Smooth muscle cell (in vitro differentiated cells): ENCODE results near the gene CARD9. TPM values are rescaled to one million over a fixed set of nuclear protein-coding genes. Genes with fewer than 3 reads are reported as not detected.

Source experiments
- DNase-seq: peaks from one replicate; lab custom pipeline; 2025; ENCODE audit not compliant: unreplicated experiment; lab: John Stamatoyannopoulos, UW
- H2AFZ ChIP-seq: fragments of 200-600 bp; sonication (generic); 2 replicates; pipeline ENCODE4 v1.6.0; 2016; ENCODE audit warnings: antibody characterized with exemption, low read depth, mild to moderate bottlenecking
- H3F3A ChIP-seq: fragments of 200-600 bp; sonication (generic); 2 replicates; pipeline ENCODE4 v1.6.0; 2017; ENCODE audit warnings: antibody characterized with exemption, low read depth
- H3K27ac ChIP-seq: fragments of 200-600 bp; sonication (generic); 2 replicates; pipeline ENCODE4 v1.5.1; 2016; ENCODE audit warnings: low read depth, mild to moderate bottlenecking
- H3K27me3 ChIP-seq: fragments of 200-600 bp; sonication (generic); 2 replicates; pipeline ENCODE4 v1.6.1; 2016; ENCODE audit warnings: low read depth, mild to moderate bottlenecking
- H3K36me3 ChIP-seq: fragments of 200-600 bp; sonication (generic); 2 replicates; pipeline ENCODE4 v1.5.1; 2016; ENCODE audit warnings: low read depth
- H3K4me1 ChIP-seq: fragments of 200-600 bp; sonication (generic); 2 replicates; pipeline ENCODE4 v1.5.1; 2016; ENCODE audit warnings: low read depth
- H3K4me2 ChIP-seq: fragments of 200-600 bp; sonication (generic); 2 replicates; pipeline ENCODE4 v1.6.0; 2016; ENCODE audit warnings: mild to moderate bottlenecking
- H3K4me3 ChIP-seq: fragments of 200-600 bp; sonication (generic); 2 replicates; pipeline ENCODE4 v1.5.1; 2016; ENCODE audit warnings: mild to moderate bottlenecking
- H3K79me2 ChIP-seq: fragments of 200-600 bp; sonication (generic); 2 replicates; pipeline ENCODE4 v1.6.0; 2016; ENCODE audit warnings: low read depth, mild to moderate bottlenecking
- H3K9ac ChIP-seq: fragments of 200-600 bp; sonication (generic); 2 replicates; pipeline ENCODE4 v1.6.0; 2016; ENCODE audit warnings: low read depth
- H3K9me3 ChIP-seq: fragments of 200-600 bp; sonication (generic); replicated peaks from 2 replicates; pipeline ENCODE4 v1.5.1; 2016; ENCODE audit warnings: low read depth
- H4K20me1 ChIP-seq: fragments of 200-600 bp; sonication (generic); 2 replicates; pipeline ENCODE4 v1.6.0; 2016; ENCODE audit warnings: low read depth
- WGBS: methylation state at CpG from one replicate; pipeline ENCODE4 v1.1.7; 2016; ENCODE audit warnings: low lambda C conversion rate; 5-methylcytosine and 5-hydroxymethylcytosine counted together
- polyA plus RNA-seq: library from polyadenylated mRNA; unstranded; fragments of >200 nt; fragmentation: Nextera tagmentation; extraction: Ambion mirVana; gene quantifications from 2 replicates; pipeline ENCODE4 v1.2.1, GENCODE V29; 2016
- total RNA-seq: library from RNA; depleted of rRNA; stranded (reverse); fragments of >200 nt; gene quantifications from 2 replicates; pipeline ENCODE4 v1.2.3, GENCODE V29; 2014
- TF ChIP-seq, protein P1 (sequence below): fragments of 200-600 bp; sonication (generic); IDR thresholded peaks from 2 replicates; pipeline ENCODE4 v1.5.1; 2017; ENCODE audit warnings: borderline replicate concordance, mild to moderate bottlenecking, antibody characterized with exemption; ENCODE audit not compliant: insufficient read depth, poor library complexity, severe bottlenecking

CARD9 gene
- total and polyA plus RNA-seq, 2 experiments from 2014 or later: 1.2 to 1.9 TPM

DNA sequence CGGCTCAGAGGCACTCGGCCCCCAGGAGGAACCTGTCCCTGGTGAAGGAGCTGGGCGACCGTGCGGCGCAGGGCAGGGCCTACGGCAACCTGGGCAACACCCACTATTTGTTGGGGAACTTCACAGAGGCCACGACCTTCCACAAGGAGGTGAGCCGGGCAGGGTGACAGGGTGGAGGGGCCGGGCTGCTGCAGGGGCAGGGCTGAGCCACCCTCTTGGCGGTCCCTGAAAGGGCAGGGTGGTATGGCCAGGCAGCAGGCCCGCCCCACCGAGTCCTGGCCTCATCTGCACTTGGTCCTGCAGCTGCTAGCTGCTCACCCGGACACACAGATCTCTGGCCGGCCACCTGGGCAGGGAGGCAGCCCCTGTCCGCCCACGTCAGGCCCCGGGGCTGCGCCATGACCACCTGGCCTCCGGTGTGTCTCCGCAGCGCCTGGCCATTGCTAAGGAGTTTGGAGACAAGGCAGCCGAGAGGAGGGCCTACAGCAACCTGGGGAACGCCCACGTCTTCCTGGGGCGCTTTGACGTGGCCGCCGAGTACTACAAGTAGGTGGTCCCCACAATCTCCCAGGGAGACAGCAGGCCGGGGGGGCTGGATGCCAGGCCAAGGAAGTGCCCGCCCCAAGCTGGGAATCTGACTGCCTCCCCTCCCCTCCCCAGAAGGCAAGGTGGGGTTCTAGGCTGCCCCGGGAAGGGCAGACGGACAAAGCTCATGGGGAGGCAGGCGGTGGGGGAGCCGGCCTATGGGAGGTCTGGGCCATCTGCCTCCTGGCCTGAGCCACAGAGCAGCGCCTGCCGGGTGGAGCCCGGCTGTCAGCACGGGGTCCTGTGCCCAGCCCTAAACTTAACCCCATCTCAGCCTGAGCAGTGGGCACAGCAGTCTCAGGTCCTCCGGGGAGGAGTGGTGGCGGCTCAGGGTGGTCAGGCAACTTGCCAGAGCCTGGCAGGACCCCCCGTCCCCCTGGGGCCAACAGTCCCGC is 35.8 kb downstream of the CARD9 start:
- Histone ChIP-seq H3K27ac (no peak overlapping the region), H3K4me2 (no peak overlapping the region), H2AFZ (no peak overlapping the region), H3K4me1 (peaks cover 9% of the 10 kb centered on the region), H3K79me2 (peaks cover 6% of the 10 kb centered on the region), H3K36me3 (no peaks in the 10 kb centered on the region), H3K4me3 (no peak overlapping the region), H3K27me3 (no peaks in the 10 kb centered on the region), H3F3A (no peaks in the 10 kb centered on the region), H3K9me3 (no peaks in the 10 kb centered on the region), H3K9ac (no peak overlapping the region), H4K20me1 (peaks cover 83% of the 10 kb centered on the region)
- TF ChIP-seq, protein P1, sequence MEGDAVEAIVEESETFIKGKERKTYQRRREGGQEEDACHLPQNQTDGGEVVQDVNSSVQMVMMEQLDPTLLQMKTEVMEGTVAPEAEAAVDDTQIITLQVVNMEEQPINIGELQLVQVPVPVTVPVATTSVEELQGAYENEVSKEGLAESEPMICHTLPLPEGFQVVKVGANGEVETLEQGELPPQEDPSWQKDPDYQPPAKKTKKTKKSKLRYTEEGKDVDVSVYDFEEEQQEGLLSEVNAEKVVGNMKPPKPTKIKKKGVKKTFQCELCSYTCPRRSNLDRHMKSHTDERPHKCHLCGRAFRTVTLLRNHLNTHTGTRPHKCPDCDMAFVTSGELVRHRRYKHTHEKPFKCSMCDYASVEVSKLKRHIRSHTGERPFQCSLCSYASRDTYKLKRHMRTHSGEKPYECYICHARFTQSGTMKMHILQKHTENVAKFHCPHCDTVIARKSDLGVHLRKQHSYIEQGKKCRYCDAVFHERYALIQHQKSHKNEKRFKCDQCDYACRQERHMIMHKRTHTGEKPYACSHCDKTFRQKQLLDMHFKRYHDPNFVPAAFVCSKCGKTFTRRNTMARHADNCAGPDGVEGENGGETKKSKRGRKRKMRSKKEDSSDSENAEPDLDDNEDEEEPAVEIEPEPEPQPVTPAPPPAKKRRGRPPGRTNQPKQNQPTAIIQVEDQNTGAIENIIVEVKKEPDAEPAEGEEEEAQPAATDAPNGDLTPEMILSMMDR: no peak
- 95% methylated on average over 37 of the region's 43 CpGs for WGBS
- DNase-seq: no peak

DNA sequence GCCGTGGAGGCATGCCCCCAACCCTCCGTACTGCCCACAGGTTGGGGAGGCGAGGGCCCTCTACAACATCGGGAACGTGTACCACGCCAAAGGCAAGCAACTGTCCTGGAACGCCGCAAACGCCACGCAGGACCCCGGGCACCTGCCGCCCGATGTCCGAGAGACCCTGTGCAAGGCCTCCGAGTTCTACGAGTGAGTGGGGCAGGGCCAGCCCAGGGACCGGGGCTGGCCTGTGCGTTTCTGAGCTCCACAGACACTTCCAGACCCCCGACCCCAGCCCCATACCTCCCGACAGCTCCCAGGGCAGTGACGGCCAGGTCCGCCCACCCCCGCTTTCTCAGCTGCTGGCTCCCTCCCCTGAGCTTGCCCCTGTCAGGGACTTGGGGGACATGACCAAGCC is 36.6 kb downstream of the CARD9 start:
- Histone ChIP-seq H3K4me3 (no peak overlapping the region), H3K79me2 (peaks cover 12% of the 10 kb centered on the region), H3K4me2 (no peak overlapping the region), H3K27ac (no peak overlapping the region), H3K27me3 (no peaks in the 10 kb centered on the region), H3K36me3 (no peaks in the 10 kb centered on the region), H4K20me1 (peaks cover 83% of the 10 kb centered on the region), H3K9ac (no peak overlapping the region), H2AFZ (no peak overlapping the region), H3F3A (no peaks in the 10 kb centered on the region), H3K4me1 (peaks cover 1% of the 10 kb centered on the region), H3K9me3 (no peaks in the 10 kb centered on the region)
- DNase-seq: no peak
- TF ChIP-seq, protein P1: no peak
- 96% methylated on average over 23 of the region's 23 CpGs for WGBS

DNA sequence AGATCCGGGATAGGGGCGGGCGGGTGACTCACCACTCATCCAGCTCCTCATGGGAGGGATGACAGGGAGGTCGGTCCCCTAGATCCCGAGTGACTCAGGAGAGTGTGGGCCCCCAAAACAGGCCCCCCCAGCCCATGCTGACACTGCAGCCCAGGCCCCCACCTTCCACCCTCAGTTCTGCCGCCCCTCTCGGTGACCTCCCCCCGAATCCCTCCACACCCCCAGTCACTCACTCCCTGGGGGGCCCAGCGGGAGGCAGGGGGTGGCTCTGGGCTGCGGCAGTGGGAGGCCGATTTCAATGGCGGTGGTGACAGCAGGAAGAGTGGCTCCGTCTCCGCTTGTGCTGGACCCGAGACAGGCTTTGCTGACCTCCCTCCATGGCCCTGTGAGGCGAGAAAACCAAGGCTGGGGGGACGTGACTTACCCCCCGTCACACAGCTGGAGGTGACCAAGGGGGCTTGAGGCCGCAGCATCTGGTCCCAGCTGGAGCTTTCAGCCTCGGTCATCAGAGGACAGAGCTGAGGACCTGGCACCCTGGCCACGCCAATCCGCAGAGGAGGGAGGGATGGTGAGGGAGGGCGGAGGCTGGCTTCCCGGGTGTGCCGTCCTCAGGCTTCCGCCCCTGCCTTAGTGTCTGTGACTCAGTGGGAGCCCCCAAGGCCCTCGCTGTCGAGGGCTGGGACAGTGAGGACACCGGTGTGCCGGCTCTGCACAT is 37.2 kb downstream of the CARD9 start:
- no peak overlapping the region for H2AFZ ChIP-seq
- H3K4me3 ChIP-seq: no peak overlapping the region
- no peaks in the 10 kb centered on the region for H3K36me3 ChIP-seq
- H3F3A ChIP-seq: no peaks in the 10 kb centered on the region
- no peak overlapping the region for H3K27ac ChIP-seq
- TF ChIP-seq, protein P1: no peak
- H4K20me1 ChIP-seq: peaks cover 85% of the 10 kb centered on the region
- WGBS: 88% methylated on average over 24 of the region's 30 CpGs
- no peak for DNase-seq
- H3K9ac ChIP-seq: no peak overlapping the region
- H3K4me2 ChIP-seq: no peak overlapping the region
- no peaks in the 10 kb centered on the region for H3K9me3 ChIP-seq
- no peaks in the 10 kb centered on the region for H3K27me3 ChIP-seq
- H3K4me1 ChIP-seq: no peaks in the 10 kb centered on the region
- H3K79me2 ChIP-seq: peaks cover 18% of the 10 kb centered on the region
